Thoracic aorta (tissue), 2 donors: ENCODE measurements around the gene TM9SF1. TPM values are rescaled to one million over a fixed set of nuclear protein-coding genes. Genes with fewer than 3 reads are reported as not detected.

Experiments used
- ATAC-seq: fragments of 150-250 bp; one replicate; pipeline ENCODE4 v1.8.0; 2017; ENCODE audit warnings: low read depth; ENCODE audit not compliant: insufficient number of reproducible peaks, low FRiP score
- DNase-seq: peaks from one replicate; pipeline ENCODE4 v3.0.0-alpha.2; 2020; ENCODE audit warnings: low spot score
- H3K27ac ChIP-seq, 2 donors: fragments of 200-600 bp; sonication (generic); 1 replicate in 1 of 2; 2 replicates in 1 of 2; pipeline ENCODE4 v1.5.1; 2016; ENCODE audit warnings: mild to moderate bottlenecking in 2 of 2, moderate library complexity in 2 of 2
- H3K27me3 ChIP-seq: fragments of 200-600 bp; sonication (generic); replicated peaks from 2 replicates; pipeline ENCODE4 v1.6.0; 2016; ENCODE audit warnings: mild to moderate bottlenecking; ENCODE audit not compliant: insufficient read depth
- H3K36me3 ChIP-seq: fragments of 200-600 bp; sonication (generic); one replicate; pipeline ENCODE4 v1.5.1; 2016
- H3K4me1 ChIP-seq, 2 donors: fragments of 200-600 bp; sonication (generic); 1 replicate in 1 of 2; 2 replicates in 1 of 2; pipeline versions ENCODE4 v1.5.1 to v1.6.0; 2016; ENCODE audit warnings: low read depth in 2 of 2, mild to moderate bottlenecking in 1 of 2; ENCODE audit not compliant: control insufficient read depth in 1 of 2
- H3K4me3 ChIP-seq: fragments of 200-600 bp; sonication (generic); 2 replicates; pipeline ENCODE4 v1.5.1; 2016; ENCODE audit warnings: mild to moderate bottlenecking
- H3K9me3 ChIP-seq: fragments of 200-600 bp; sonication (generic); 2 replicates; pipeline ENCODE4 v1.5.1; 2016
- CTCF ChIP-seq: fragments of 200-600 bp; sonication (generic); IDR thresholded peaks from one replicate; pipeline ENCODE4 v1.5.1; 2019; ENCODE audit warnings: antibody characterized with exemption
- total RNA-seq, 2 donors: library from RNA; depleted of rRNA; stranded (reverse); fragments of >200 nt; gene quantifications; one replicate each; pipeline versions ENCODE4 v1.1.0 to v1.2.3, GENCODE V29; 2016

Gene TM9SF1
- total RNA-seq, 2 donors from 2014 or later = 51.8 to 81.9 TPM

GRCh38 chr14:24186831-24187538 lies 8.3 kb downstream of the TM9SF1 start:
- ATAC-seq = no peak
- Histone ChIP-seq H3K27ac (no peak overlapping the region), H3K4me1 (peaks cover 5 to 11% of the 10 kb centered on the region in 2 donors), H3K36me3 (peaks cover 42% of the 10 kb centered on the region), H3K9me3 (no peaks in the 10 kb centered on the region), H3K4me3 (no peak overlapping the region), H3K27me3 (no peaks in the 10 kb centered on the region)
- DNase-seq = no peak
- TF ChIP-seq CTCF = no peak

- H3K36me3 ChIP-seq = peaks cover 39% of the 10 kb centered on the region
These were observed 9.5 kb downstream of the TM9SF1 start for GRCh38 chr14:24185741-24186140.

DNA sequence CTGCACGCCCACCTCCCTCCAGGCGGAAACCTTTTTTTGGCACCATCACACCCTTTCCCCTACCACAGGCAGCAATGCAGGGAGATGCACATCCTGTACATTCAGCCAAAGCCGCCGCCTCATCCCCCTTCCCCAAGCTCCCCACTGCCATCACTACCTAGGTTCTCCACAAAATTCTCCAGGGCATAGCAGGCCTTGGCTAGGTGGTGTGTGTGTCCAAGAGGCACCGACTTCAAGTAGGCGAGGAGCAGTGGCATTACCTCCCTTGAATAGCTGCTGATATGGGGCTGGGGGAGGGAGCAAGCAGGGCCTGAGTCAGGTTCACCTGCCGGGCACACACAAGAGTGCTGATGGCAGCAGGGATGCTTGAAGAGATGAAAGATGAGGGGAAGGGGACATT lies 10.2 kb downstream of the TM9SF1 start:
- ATAC-seq (no peak), DNase-seq (no peak)
- Histone ChIP-seq H3K4me3 (no peak overlapping the region), H3K27ac (no peak overlapping the region), H3K9me3 (no peaks in the 10 kb centered on the region), H3K4me1 (peaks cover 5 to 11% of the 10 kb centered on the region in 2 donors), H3K27me3 (no peaks in the 10 kb centered on the region), H3K36me3 (peaks cover 39% of the 10 kb centered on the region)
- no peak for TF ChIP-seq CTCF

More at GRCh38 chr14:24185741-24186140, 9.5 kb downstream of the TM9SF1 start:
- ATAC-seq (no peak), DNase-seq (no peak)
- no peak overlapping the region for H3K27ac ChIP-seq
- no peaks in the 10 kb centered on the region for H3K9me3 ChIP-seq
- peaks cover 5 to 11% of the 10 kb centered on the region in 2 donors for H3K4me1 ChIP-seq
- no peak for TF ChIP-seq CTCF
- no peak overlapping the region for H3K4me3 ChIP-seq
- no peaks in the 10 kb centered on the region for H3K27me3 ChIP-seq

- peaks cover 43% of the 10 kb centered on the region for H3K36me3 ChIP-seq
These were observed 10.9 kb downstream of the TM9SF1 start for GRCh38 chr14:24184104-24184970.

More at GRCh38 chr14:24184104-24184970, 10.9 kb downstream of the TM9SF1 start:
- ATAC-seq (no peak), DNase-seq (no peak)
- Histone ChIP-seq H3K9me3 (no peaks in the 10 kb centered on the region), H3K4me3 (no peak overlapping the region), H3K27ac (no peak overlapping the region), H3K27me3 (no peaks in the 10 kb centered on the region), H3K4me1 (peaks cover 5 to 11% of the 10 kb centered on the region in 2 donors)
- TF ChIP-seq CTCF = no peak
